H9 (cell line): ENCODE data around the gene ELAC2. TPM values are rescaled to one million over a fixed set of nuclear protein-coding genes. Genes with fewer than 3 reads are reported as not detected.
A peak's percentile ranks its signal among the peaks of the same experiment; 100 is the strongest.

ENCODE experiments used
- DNase-seq: peaks from one replicate; pipeline ENCODE4 v3.0.0-alpha.2; 2017
- H2AFZ ChIP-seq: one replicate; pipeline ENCODE4 v1.6.1; 2013; ENCODE audit warnings: mild to moderate bottlenecking, low read length, control low read depth, moderate library complexity
- H2AK5ac ChIP-seq: 2 replicates; pipeline ENCODE4 v1.6.1; 2013; ENCODE audit warnings: low read length, control low read depth, mixed read lengths; ENCODE audit not compliant: insufficient read length
- H2BK120ac ChIP-seq: one replicate; pipeline ENCODE4 v1.6.1; 2013; ENCODE audit warnings: low read depth, mild to moderate bottlenecking, low read length, control low read depth, inconsistent platforms; ENCODE audit not compliant: poor library complexity, severe bottlenecking
- H2BK12ac ChIP-seq: 2 replicates; pipeline ENCODE4 v1.6.1; 2013; ENCODE audit warnings: low read length, control low read depth, mixed read lengths, low read depth; ENCODE audit not compliant: insufficient read length
- H2BK15ac ChIP-seq: 2 replicates; pipeline ENCODE4 v1.6.1; 2013; ENCODE audit warnings: low read depth, low read length, control low read depth
- H2BK20ac ChIP-seq: one replicate; pipeline ENCODE4 v1.6.1; 2013; ENCODE audit warnings: low read depth, mild to moderate bottlenecking, low read length, control low read depth, inconsistent platforms; ENCODE audit not compliant: poor library complexity, severe bottlenecking
- H2BK5ac ChIP-seq: 2 replicates; pipeline ENCODE4 v1.6.1; 2013; ENCODE audit warnings: low read length, control low read depth, mixed read lengths; ENCODE audit not compliant: insufficient read length
- H3K14ac ChIP-seq: 2 replicates; pipeline ENCODE4 v1.6.1; 2013; ENCODE audit warnings: low read length, control low read depth; ENCODE audit not compliant: insufficient read depth
- H3K18ac ChIP-seq: 2 replicates; pipeline ENCODE4 v1.6.1; 2013; ENCODE audit warnings: low read depth, mild to moderate bottlenecking, mixed read lengths, low read length, control low read depth; ENCODE audit not compliant: insufficient read length
- H3K23ac ChIP-seq: 2 replicates; pipeline ENCODE4 v1.6.1; 2013; ENCODE audit warnings: low read length, control low read depth, mixed read lengths, low read depth; ENCODE audit not compliant: insufficient read length
- H3K23me2 ChIP-seq: 2 replicates; pipeline ENCODE4 v1.6.1; 2013; ENCODE audit warnings: low read depth, mild to moderate bottlenecking, mixed read lengths, low read length, control low read depth; ENCODE audit not compliant: insufficient read length, poor library complexity, severe bottlenecking
- H3K27ac ChIP-seq: 2 replicates; pipeline ENCODE4 v1.5.1; 2013; ENCODE audit warnings: low read length, control low read depth, mixed read lengths, low read depth; ENCODE audit not compliant: insufficient read length
- H3K27me3 ChIP-seq: 2 replicates; pipeline ENCODE4 v1.6.1; 2013; ENCODE audit warnings: low read length, control low read depth, inconsistent platforms; ENCODE audit not compliant: insufficient read depth
- H3K4ac ChIP-seq: 2 replicates; pipeline ENCODE4 v1.6.1; 2013; ENCODE audit warnings: low read depth, mild to moderate bottlenecking, control low read depth, inconsistent platforms, low read length, moderate library complexity
- H3K4me1 ChIP-seq: 2 replicates; pipeline ENCODE4 v1.6.1; 2013; ENCODE audit warnings: low read length, control low read depth, inconsistent platforms; ENCODE audit not compliant: insufficient read depth
- H3K4me2 ChIP-seq: 2 replicates; pipeline ENCODE4 v1.6.1; 2013; ENCODE audit warnings: low read length, control low read depth, mixed read lengths; ENCODE audit not compliant: insufficient read length, insufficient read depth
- H3K56ac ChIP-seq: 2 replicates; pipeline ENCODE4 v1.6.1; 2013; ENCODE audit warnings: low read depth, mild to moderate bottlenecking, mixed read lengths, low read length, control low read depth; ENCODE audit not compliant: insufficient read length
- H3K79me1 ChIP-seq: 2 replicates; pipeline ENCODE4 v1.6.1; 2013; ENCODE audit warnings: low read depth, mild to moderate bottlenecking, moderate library complexity, low read length, control low read depth, inconsistent platforms; ENCODE audit not compliant: insufficient read depth, poor library complexity, severe bottlenecking
- H3K79me2 ChIP-seq: 2 replicates; pipeline ENCODE4 v1.6.1; 2013; ENCODE audit warnings: low read length, control low read depth, inconsistent platforms; ENCODE audit not compliant: insufficient read depth
- H3K9ac ChIP-seq: 2 replicates; pipeline ENCODE4 v1.6.1; 2013; ENCODE audit warnings: low read length, control low read depth, mixed read lengths; ENCODE audit not compliant: insufficient read length; ENCODE audit errors: extremely low read depth
- H3K9me3 ChIP-seq: one replicate; pipeline ENCODE4 v1.6.1; 2013; ENCODE audit warnings: low read depth, low read length, inconsistent platforms; ENCODE audit not compliant: control insufficient read depth
- H3T11ph ChIP-seq: one replicate; pipeline ENCODE4 v1.6.1; 2013; ENCODE audit warnings: mild to moderate bottlenecking, low read length, control low read depth, inconsistent platforms
- H4K20me1 ChIP-seq: one replicate; pipeline ENCODE4 v1.6.1; 2013; ENCODE audit not compliant: control insufficient read depth, insufficient read length, insufficient read depth
- H4K5ac ChIP-seq: 2 replicates; pipeline ENCODE4 v1.6.1; 2013; ENCODE audit warnings: low read depth, mild to moderate bottlenecking, mixed read lengths, low read length, control low read depth; ENCODE audit not compliant: insufficient read length
- H4K8ac ChIP-seq: replicated peaks from 2 replicates; pipeline ENCODE4 v1.6.1; 2013; ENCODE audit warnings: low read length, control low read depth, mixed read lengths, low read depth; ENCODE audit not compliant: insufficient read length
- H4K91ac ChIP-seq: 2 replicates; pipeline ENCODE4 v1.6.1; 2013; ENCODE audit warnings: low read depth, mild to moderate bottlenecking, moderate library complexity, mixed read lengths, low read length, control low read depth; ENCODE audit not compliant: insufficient read length
- H3K27ac Mint-ChIP-seq, 3 experiments: 2 replicates in 2 of 3; 3 replicates in 1 of 3; pipeline ENCODE4 v1.8.0; 2020 to 2021; ENCODE audit warnings: mixed read lengths in 3 of 3, mild to moderate bottlenecking in 1 of 3, moderate library complexity in 1 of 3
- H3K27me3 Mint-ChIP-seq: 2 replicates; pipeline ENCODE4 v1.8.0; 2021; ENCODE audit warnings: low read depth, mild to moderate bottlenecking, moderate library complexity, mixed read lengths
- H3K36me3 Mint-ChIP-seq, 3 experiments: 2 replicates in 2 of 3; 3 replicates in 1 of 3; pipeline ENCODE4 v1.8.0; 2020 to 2021; ENCODE audit warnings: low read depth in 3 of 3, mixed read lengths in 3 of 3; ENCODE audit not compliant: insufficient read depth in 1 of 3
- H3K4me1 Mint-ChIP-seq, 2 experiments: 2 replicates each; pipeline ENCODE4 v1.8.0; 2020; ENCODE audit warnings: mixed read lengths in 2 of 2
- H3K4me3 Mint-ChIP-seq, 2 experiments: 2 replicates in 1 of 2; 3 replicates in 1 of 2; pipeline ENCODE4 v1.8.0; 2020 to 2021; ENCODE audit warnings: mild to moderate bottlenecking in 2 of 2, mixed read lengths in 2 of 2, moderate library complexity in 1 of 2
- H3K9me3 Mint-ChIP-seq, 2 experiments: 2 replicates in 1 of 2; 3 replicates in 1 of 2; pipeline ENCODE4 v1.8.0; 2020; ENCODE audit warnings: mild to moderate bottlenecking in 2 of 2, mixed read lengths in 2 of 2, moderate library complexity in 1 of 2
- WGBS: extraction: QIAGEN DNeasy Blood & Tissue Kit; methylation state at CpG from one replicate; pipeline ENCODE4 v1.1.7; 2013; ENCODE audit warnings: missing lambda C conversion rate, low lambda C conversion rate, mixed read lengths; ENCODE audit not compliant: insufficient read length; ENCODE audit errors: extremely low coverage; 5-methylcytosine and 5-hydroxymethylcytosine counted together
- total RNA-seq: library from RNA; stranded (reverse); gene quantifications from 2 replicates; pipeline ENCODE4 v1.2.1, GENCODE V29; 2021
- TF ChIP-seq, protein P1 (sequence below): fragments of 200-600 bp; sonication (generic); conservative IDR thresholded peaks from 3 replicates; pipeline ENCODE4 v1.8.0; 2021; ENCODE audit warnings: antibody characterized with exemption, mild to moderate bottlenecking

ELAC2 gene
- total RNA-seq, 1 experiment from 2014 or later, result 90.7 TPM

DNA sequence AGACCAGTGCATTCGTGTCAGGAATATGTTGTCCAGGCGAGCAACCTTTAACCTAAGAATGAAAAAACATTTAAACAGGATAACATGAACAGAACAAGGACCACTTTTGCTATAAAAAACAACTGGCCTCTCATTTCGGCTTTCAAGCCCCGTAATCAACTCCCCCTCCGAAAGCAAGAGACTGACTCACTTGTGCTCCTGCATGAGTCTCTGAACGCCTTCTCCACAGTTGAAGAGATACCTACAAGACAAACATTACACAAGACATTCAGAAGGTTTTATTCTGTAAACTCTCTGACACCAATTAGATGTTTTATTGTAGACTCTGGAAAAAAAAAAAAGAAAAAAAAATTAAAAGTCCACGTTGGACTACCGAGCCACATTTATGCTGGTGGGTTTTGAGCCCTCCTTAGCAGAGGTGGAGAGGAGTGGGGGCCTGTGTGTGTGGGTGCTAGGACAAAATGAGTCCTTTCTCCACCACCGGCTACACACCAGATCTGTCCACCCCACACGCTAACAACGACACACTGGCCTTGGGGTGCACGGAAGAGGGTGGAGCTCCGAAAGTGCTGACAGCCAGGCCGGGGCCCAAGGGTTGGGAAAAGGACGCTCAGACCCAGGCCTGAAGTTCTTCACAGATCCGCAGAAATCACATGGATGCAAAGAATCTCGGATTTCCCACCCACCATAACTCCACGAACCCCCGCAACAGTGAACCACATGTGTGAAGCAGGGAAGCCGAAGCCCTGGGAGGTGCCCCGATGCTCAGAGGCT, 759 bp downstream of the ELAC2 start:
- H3K79me1 ChIP-seq, result no peaks in the 10 kb centered on the region
- no peaks in the 10 kb centered on the region for H3K27me3 ChIP-seq
- no peak overlapping the region for H2BK15ac ChIP-seq
- H4K8ac ChIP-seq, result no peak overlapping the region
- H3K4ac ChIP-seq, result no peak overlapping the region
- no peak overlapping the region for H2BK5ac ChIP-seq
- H3K4me2 ChIP-seq, result peak overlapping the region; percentile 98
- WGBS, result no CpG with 5 or more reads among the region's 21 CpGs
- H3K79me2 ChIP-seq, result peaks cover 2% of the 10 kb centered on the region; the same call in 1 of the 2 replicates
- no peak overlapping the region for H4K91ac ChIP-seq
- H3K36me3 Mint-ChIP-seq, result peaks cover 40 to 50% (median 49%) of the 10 kb centered on the region in 3 experiments
- H3K9ac ChIP-seq, result peak overlapping the region; percentile 83
- peak overlapping the region; percentile 89 to 94 for H3K4me3 Mint-ChIP-seq
- peak; percentile 9 for DNase-seq
- H3K27ac ChIP-seq, result no peak overlapping the region
- no peak overlapping the region for H2BK120ac ChIP-seq
- peak overlapping the region in 2 of 3 experiments; percentile 72 to 82; a peak in 3 of 7 replicates for H3K27ac Mint-ChIP-seq
- H3K9me3 Mint-ChIP-seq, result no peaks in the 10 kb centered on the region
- peaks cover 7 to 9% of the 10 kb centered on the region in 2 experiments for H3K4me1 Mint-ChIP-seq
- TF ChIP-seq, protein P1, sequence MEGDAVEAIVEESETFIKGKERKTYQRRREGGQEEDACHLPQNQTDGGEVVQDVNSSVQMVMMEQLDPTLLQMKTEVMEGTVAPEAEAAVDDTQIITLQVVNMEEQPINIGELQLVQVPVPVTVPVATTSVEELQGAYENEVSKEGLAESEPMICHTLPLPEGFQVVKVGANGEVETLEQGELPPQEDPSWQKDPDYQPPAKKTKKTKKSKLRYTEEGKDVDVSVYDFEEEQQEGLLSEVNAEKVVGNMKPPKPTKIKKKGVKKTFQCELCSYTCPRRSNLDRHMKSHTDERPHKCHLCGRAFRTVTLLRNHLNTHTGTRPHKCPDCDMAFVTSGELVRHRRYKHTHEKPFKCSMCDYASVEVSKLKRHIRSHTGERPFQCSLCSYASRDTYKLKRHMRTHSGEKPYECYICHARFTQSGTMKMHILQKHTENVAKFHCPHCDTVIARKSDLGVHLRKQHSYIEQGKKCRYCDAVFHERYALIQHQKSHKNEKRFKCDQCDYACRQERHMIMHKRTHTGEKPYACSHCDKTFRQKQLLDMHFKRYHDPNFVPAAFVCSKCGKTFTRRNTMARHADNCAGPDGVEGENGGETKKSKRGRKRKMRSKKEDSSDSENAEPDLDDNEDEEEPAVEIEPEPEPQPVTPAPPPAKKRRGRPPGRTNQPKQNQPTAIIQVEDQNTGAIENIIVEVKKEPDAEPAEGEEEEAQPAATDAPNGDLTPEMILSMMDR, result no peak
- H3K23me2 ChIP-seq, result peaks cover 4% of the 10 kb centered on the region
- no peak overlapping the region for H3T11ph ChIP-seq
- H4K20me1 ChIP-seq, result no peaks in the 10 kb centered on the region
- H2AFZ ChIP-seq, result no peak overlapping the region
- no peaks in the 10 kb centered on the region for H3K27me3 Mint-ChIP-seq
- no peaks in the 10 kb centered on the region for H3K9me3 ChIP-seq
- H3K23ac ChIP-seq, result no peak overlapping the region
- peak overlapping the region; percentile 67; the same call in 1 of the 2 replicates for H3K14ac ChIP-seq
- H3K56ac ChIP-seq, result no peak overlapping the region
- no peaks in the 10 kb centered on the region for H3K4me1 ChIP-seq
- H2AK5ac ChIP-seq, result no peak overlapping the region
- peak overlapping the region; percentile 30 for H3K18ac ChIP-seq
- no peak overlapping the region for H2BK12ac ChIP-seq
- no peak overlapping the region for H4K5ac ChIP-seq
- H2BK20ac ChIP-seq, result no peak overlapping the region
